SK-N-SH (cell line): ENCODE measurements around the gene TDRD9. TPM values are rescaled to one million over a fixed set of nuclear protein-coding genes. Genes with fewer than 3 reads are reported as not detected.

Experiments
- CTCF ChIA-PET: fragments of 300-600, 350-600 bp; formaldehyde crosslinking; extraction: SDS; loops from one replicate; lab custom pipeline; 2021; lab: Yijun Ruan, JAX
- POLR2A ChIA-PET: fragments of 350-600 bp; sonication (Branson Sonifier 250); formaldehyde crosslinking; extraction: SDS; loops from one replicate; lab custom pipeline; 2020; ENCODE audit warnings: antibody characterized with exemption, inconsistent platforms; lab: Yijun Ruan, JAX
- DNase-seq: peaks from one replicate; pipeline ENCODE4 v3.0.0; 2012
- H2AFZ ChIP-seq: fragments of 200-600 bp; sonication (generic); 2 replicates; pipeline ENCODE4 v1.8.1; 2016; ENCODE audit warnings: antibody characterized with exemption, mild to moderate bottlenecking, low read depth
- H3F3A ChIP-seq: fragments of 200-600 bp; sonication (generic); replicated peaks from 2 replicates; pipeline ENCODE3; 2016; ENCODE audit warnings: antibody characterized with exemption, mild to moderate bottlenecking; ENCODE audit not compliant: insufficient read depth
- H3K27ac ChIP-seq, 2 experiments: fragments of 200-500 bp in 1 of 2; fragments of 200-600 bp in 1 of 2; sonication (Bioruptor generic) in 1 of 2; sonication (generic), shearing (Covaris generic) in 1 of 2; 2 replicates each; pipeline versions ENCODE4 v1.5.1 to v1.6.1; 2014 to 2016; ENCODE audit warnings: low read depth in 2 of 2, inconsistent platforms in 1 of 2, low read length in 1 of 2, mild to moderate bottlenecking in 1 of 2, mixed read lengths in 1 of 2
- H3K27me3 ChIP-seq: fragments of 200-600 bp; sonication (generic), shearing (Covaris generic); 2 replicates; pipeline ENCODE4 v1.6.1; 2016; ENCODE audit warnings: mixed run types; ENCODE audit not compliant: insufficient read depth
- H3K36me3 ChIP-seq, 2 experiments: fragments of 200-500 bp in 1 of 2; fragments of 200-600 bp in 1 of 2; sonication (Bioruptor generic) in 1 of 2; sonication (generic) in 1 of 2; replicated peaks in 1 of 2; 2 replicates each; pipeline versions ENCODE3 to v1.5.1; 2014 to 2016; ENCODE audit warnings: low read length in 1 of 2, mild to moderate bottlenecking in 1 of 2; ENCODE audit not compliant: insufficient read depth in 2 of 2, control insufficient read depth in 1 of 2
- H3K4me1 ChIP-seq, 2 experiments: fragments of 200-500 bp in 1 of 2; fragments of 200-600 bp in 1 of 2; sonication (Bioruptor generic) in 1 of 2; sonication (generic), shearing (Covaris generic) in 1 of 2; 2 replicates each; pipeline versions ENCODE4 v1.5.1 to v1.6.1; 2014 to 2016; ENCODE audit warnings: low read depth in 1 of 2, low read length in 1 of 2, mixed run types in 1 of 2; ENCODE audit not compliant: insufficient read depth in 2 of 2, control insufficient read depth in 1 of 2
- H3K4me2 ChIP-seq: fragments of 200-600 bp; sonication (generic), shearing (Covaris generic); 2 replicates; pipeline ENCODE4 v1.6.1; 2017; ENCODE audit warnings: mixed run types
- H3K4me3 ChIP-seq, 2 experiments: fragments of 200-500 bp in 1 of 2; fragments of 200-600 bp in 1 of 2; sonication (Bioruptor generic) in 1 of 2; sonication (generic), shearing (Covaris generic) in 1 of 2; 2 replicates each; pipeline versions ENCODE4 v1.5.1 to v1.8.1; 2014 to 2016; ENCODE audit warnings: low read depth in 2 of 2, inconsistent platforms in 1 of 2, low read length in 1 of 2, mild to moderate bottlenecking in 1 of 2, mixed read lengths in 1 of 2, moderate library complexity in 1 of 2
- H3K79me2 ChIP-seq: fragments of 200-600 bp; sonication (generic); 2 replicates; pipeline ENCODE4 v1.8.1; 2017; ENCODE audit warnings: mild to moderate bottlenecking; ENCODE audit not compliant: insufficient read depth
- H3K9ac ChIP-seq: fragments of 200-600 bp; sonication (generic); 2 replicates; pipeline ENCODE4 v1.6.1; 2017; ENCODE audit warnings: mixed run types
- H3K9me2 ChIP-seq: fragments of 200-600 bp; sonication (generic); 2 replicates; pipeline ENCODE4 v1.6.1; 2017; ENCODE audit warnings: mixed run types
- H3K9me3 ChIP-seq: fragments of 200-600 bp; sonication (generic); 2 replicates; pipeline ENCODE4 v1.6.1; 2017; ENCODE audit warnings: mixed run types, mild to moderate bottlenecking, moderate library complexity
- H4K20me1 ChIP-seq: fragments of 200-600 bp; sonication (generic); 2 replicates; pipeline ENCODE4 v1.6.1; 2017; ENCODE audit warnings: mild to moderate bottlenecking, mixed run types; ENCODE audit not compliant: insufficient read depth
- ELF1 ChIP-seq: IDR thresholded peaks from 2 replicates; pipeline ENCODE4 v1.4.0; 2012
- EP300 ChIP-seq, 2 experiments: IDR thresholded peaks; 2 replicates each; pipeline versions ENCODE4 v1.4.0 to v1.6.1; 2012; ENCODE audit warnings: borderline replicate concordance in 1 of 2, low read depth in 1 of 2, low read length in 1 of 2
- FOXJ3 ChIP-seq: sonication (generic); formaldehyde crosslinking; IDR thresholded peaks from 2 replicates; pipeline ENCODE4 v1.5.1; 2020; ENCODE audit warnings: mild to moderate bottlenecking, missing genetic modification reagents
- FOXM1 ChIP-seq: IDR thresholded peaks from 2 replicates; pipeline ENCODE4 v1.4.0; 2012; ENCODE audit warnings: low read depth, mild to moderate bottlenecking
- JUND ChIP-seq: IDR thresholded peaks from 2 replicates; pipeline ENCODE4 v1.4.0; 2012
- MEF2A ChIP-seq: IDR thresholded peaks from 2 replicates; pipeline ENCODE4 v1.4.0; 2012; ENCODE audit warnings: low read depth, borderline replicate concordance
- MXI1 ChIP-seq: IDR thresholded peaks from 2 replicates; pipeline ENCODE4 v1.6.1; 2012; ENCODE audit warnings: mild to moderate bottlenecking, low read depth, low read length, improper control_type of control experiment
- NRF1 ChIP-seq: IDR thresholded peaks from 2 replicates; pipeline ENCODE4 v1.6.1; 2012; ENCODE audit warnings: low read depth, mild to moderate bottlenecking, low read length
- POLR2AphosphoS5 ChIP-seq: IDR thresholded peaks from 2 replicates; pipeline ENCODE4 v1.6.1; 2012; ENCODE audit warnings: low read depth, low read length
- RCOR1 ChIP-seq: fragments of 150-350 bp; IDR thresholded peaks from 2 replicates; pipeline ENCODE4 v1.6.1; 2017; ENCODE audit warnings: antibody characterized with exemption, low read length
- RFX5 ChIP-seq: IDR thresholded peaks from 2 replicates; pipeline ENCODE4 v1.6.1; 2012; ENCODE audit warnings: mild to moderate bottlenecking, improper control_type of control experiment, low read length
- RXRA ChIP-seq: IDR thresholded peaks from 2 replicates; pipeline ENCODE4 v1.4.0; 2012; ENCODE audit warnings: low read depth, mild to moderate bottlenecking, borderline replicate concordance
- TAF1 ChIP-seq: IDR thresholded peaks from 2 replicates; pipeline ENCODE4 v1.6.1; 2012; ENCODE audit warnings: low read depth, mild to moderate bottlenecking, low read length, moderate library complexity, borderline replicate concordance
- TCF12 ChIP-seq: IDR thresholded peaks from 2 replicates; pipeline ENCODE4 v1.4.0; 2012
- YY1 ChIP-seq: IDR thresholded peaks from 2 replicates; pipeline ENCODE4 v1.4.0; 2012; ENCODE audit warnings: low read depth, mild to moderate bottlenecking
- WGBS: methylation state at CpG from one replicate; pipeline ENCODE4 v1.1.6; 2017; ENCODE audit warnings: low lambda C conversion rate; 5-methylcytosine and 5-hydroxymethylcytosine counted together
- polyA plus RNA-seq, 3 experiments: library from polyadenylated mRNA; depleted of rRNA; stranded (reverse); fragments of >200 nt; gene quantifications; 2 replicates each; pipeline ENCODE4 v1.2.3, GENCODE V29; 2012
- TF ChIP-seq, protein P1 (sequence below): IDR thresholded peaks from 2 replicates; pipeline ENCODE4; 2012
- TF ChIP-seq, protein P2 (sequence below): IDR thresholded peaks from 2 replicates; pipeline ENCODE4 v1.6.1; 2012; ENCODE audit warnings: mild to moderate bottlenecking, low read depth, low read length, moderate library complexity
- TF ChIP-seq, protein P3 (sequence below): IDR thresholded peaks from 2 replicates; pipeline ENCODE4 v1.4.0; 2012; ENCODE audit warnings: low read depth, borderline replicate concordance

The TDRD9 gene
- polyA plus RNA-seq, 1 of the 3 experiments (the other 2 are of a cell fraction) = not detected

DNA sequence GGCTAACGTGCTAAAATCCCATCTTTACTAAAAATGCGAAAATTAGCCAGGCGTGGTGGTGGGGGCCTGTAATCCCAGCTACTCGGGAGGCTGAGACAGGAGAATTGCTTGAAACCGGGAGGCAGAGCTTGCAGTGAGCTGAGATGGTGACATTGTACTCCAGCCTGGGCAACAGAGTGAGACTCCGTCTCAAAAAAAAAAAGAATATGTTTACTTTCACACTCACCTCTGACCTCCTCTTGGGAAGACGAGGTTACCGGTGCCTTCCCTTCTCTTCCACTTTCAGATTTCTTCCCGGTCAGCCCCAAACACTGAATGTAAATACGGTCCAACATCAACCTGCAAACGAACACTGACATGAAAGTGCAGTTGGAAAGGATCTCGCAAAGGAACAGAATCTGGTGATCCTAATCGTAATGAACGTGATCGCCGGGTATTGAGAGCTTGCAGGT, 49.1 kb upstream of the TDRD9 start:
- TF ChIP-seq MEF2A (no peak), FOXM1 (no peak), RCOR1 (no peak), RFX5 (no peak), TCF12 (no peak), RXRA (no peak), EP300 (IDR thresholded peaks at IDR 0.05; ENCODE audit: borderline replicate concordance in 1 of 2, low read depth in 1 of 2, low read length in 1 of 2) (no peak), TAF1 (no peak), MXI1 (no peak), JUND (no peak), POLR2AphosphoS5 (no peak), YY1 (no peak), NRF1 (no peak), ELF1 (no peak), FOXJ3 (CRISPR knock-in tag) (no peak)
- TF ChIP-seq, protein P1, sequence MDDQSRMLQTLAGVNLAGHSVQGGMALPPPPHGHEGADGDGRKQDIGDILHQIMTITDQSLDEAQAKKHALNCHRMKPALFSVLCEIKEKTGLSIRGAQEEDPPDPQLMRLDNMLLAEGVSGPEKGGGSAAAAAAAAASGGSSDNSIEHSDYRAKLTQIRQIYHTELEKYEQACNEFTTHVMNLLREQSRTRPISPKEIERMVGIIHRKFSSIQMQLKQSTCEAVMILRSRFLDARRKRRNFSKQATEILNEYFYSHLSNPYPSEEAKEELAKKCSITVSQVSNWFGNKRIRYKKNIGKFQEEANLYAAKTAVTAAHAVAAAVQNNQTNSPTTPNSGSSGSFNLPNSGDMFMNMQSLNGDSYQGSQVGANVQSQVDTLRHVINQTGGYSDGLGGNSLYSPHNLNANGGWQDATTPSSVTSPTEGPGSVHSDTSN = no peak
- TF ChIP-seq, protein P2, sequence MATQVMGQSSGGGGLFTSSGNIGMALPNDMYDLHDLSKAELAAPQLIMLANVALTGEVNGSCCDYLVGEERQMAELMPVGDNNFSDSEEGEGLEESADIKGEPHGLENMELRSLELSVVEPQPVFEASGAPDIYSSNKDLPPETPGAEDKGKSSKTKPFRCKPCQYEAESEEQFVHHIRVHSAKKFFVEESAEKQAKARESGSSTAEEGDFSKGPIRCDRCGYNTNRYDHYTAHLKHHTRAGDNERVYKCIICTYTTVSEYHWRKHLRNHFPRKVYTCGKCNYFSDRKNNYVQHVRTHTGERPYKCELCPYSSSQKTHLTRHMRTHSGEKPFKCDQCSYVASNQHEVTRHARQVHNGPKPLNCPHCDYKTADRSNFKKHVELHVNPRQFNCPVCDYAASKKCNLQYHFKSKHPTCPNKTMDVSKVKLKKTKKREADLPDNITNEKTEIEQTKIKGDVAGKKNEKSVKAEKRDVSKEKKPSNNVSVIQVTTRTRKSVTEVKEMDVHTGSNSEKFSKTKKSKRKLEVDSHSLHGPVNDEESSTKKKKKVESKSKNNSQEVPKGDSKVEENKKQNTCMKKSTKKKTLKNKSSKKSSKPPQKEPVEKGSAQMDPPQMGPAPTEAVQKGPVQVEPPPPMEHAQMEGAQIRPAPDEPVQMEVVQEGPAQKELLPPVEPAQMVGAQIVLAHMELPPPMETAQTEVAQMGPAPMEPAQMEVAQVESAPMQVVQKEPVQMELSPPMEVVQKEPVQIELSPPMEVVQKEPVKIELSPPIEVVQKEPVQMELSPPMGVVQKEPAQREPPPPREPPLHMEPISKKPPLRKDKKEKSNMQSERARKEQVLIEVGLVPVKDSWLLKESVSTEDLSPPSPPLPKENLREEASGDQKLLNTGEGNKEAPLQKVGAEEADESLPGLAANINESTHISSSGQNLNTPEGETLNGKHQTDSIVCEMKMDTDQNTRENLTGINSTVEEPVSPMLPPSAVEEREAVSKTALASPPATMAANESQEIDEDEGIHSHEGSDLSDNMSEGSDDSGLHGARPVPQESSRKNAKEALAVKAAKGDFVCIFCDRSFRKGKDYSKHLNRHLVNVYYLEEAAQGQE = no peak
- TF ChIP-seq, protein P3, sequence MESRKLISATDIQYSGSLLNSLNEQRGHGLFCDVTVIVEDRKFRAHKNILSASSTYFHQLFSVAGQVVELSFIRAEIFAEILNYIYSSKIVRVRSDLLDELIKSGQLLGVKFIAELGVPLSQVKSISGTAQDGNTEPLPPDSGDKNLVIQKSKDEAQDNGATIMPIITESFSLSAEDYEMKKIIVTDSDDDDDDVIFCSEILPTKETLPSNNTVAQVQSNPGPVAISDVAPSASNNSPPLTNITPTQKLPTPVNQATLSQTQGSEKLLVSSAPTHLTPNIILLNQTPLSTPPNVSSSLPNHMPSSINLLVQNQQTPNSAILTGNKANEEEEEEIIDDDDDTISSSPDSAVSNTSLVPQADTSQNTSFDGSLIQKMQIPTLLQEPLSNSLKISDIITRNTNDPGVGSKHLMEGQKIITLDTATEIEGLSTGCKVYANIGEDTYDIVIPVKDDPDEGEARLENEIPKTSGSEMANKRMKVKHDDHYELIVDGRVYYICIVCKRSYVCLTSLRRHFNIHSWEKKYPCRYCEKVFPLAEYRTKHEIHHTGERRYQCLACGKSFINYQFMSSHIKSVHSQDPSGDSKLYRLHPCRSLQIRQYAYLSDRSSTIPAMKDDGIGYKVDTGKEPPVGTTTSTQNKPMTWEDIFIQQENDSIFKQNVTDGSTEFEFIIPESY = no peak
- no peaks in the 10 kb centered on the region for H3K27me3 ChIP-seq
- H3K9me3 ChIP-seq = no peaks in the 10 kb centered on the region
- H2AFZ ChIP-seq = no peak overlapping the region
- no peaks in the 10 kb centered on the region for H3K9me2 ChIP-seq
- H3K9ac ChIP-seq = no peak overlapping the region
- H3K4me2 ChIP-seq = no peak overlapping the region
- H3K36me3 ChIP-seq = no peaks in the 10 kb centered on the region
- no peak for DNase-seq
- POLR2A ChIA-PET = no interaction called here
- no peaks in the 10 kb centered on the region for H4K20me1 ChIP-seq
- H3K4me3 ChIP-seq = no peak overlapping the region
- CTCF ChIA-PET = interaction anchor here (1.6 kb wide), 1 partner anchor 31 kb away, joined by 5 read pairs; no protein-coding TSS in a partner anchor
- H3K27ac ChIP-seq = no peak overlapping the region
- 83% methylated on average over 16 of the region's 16 CpGs for WGBS
- H3K4me1 ChIP-seq = peaks cover 0 to 38% of the 10 kb centered on the region in 2 experiments; a peak in 1 of 4 replicates
- H3K79me2 ChIP-seq = no peaks in the 10 kb centered on the region
- H3F3A ChIP-seq = no peaks in the 10 kb centered on the region
